Suprapubic skin (tissue), 4 donors: Measurements from ENCODE around the gene PPP1R26.
"Not testable (repeated sequence)": the region's sequence is repeated elsewhere in the genome, so short reads cannot be mapped to it uniquely, and the experiment has no call there.

Source experiments
- EP300 ChIP-seq: sonication (generic); formaldehyde crosslinking; IDR thresholded peaks from one replicate; pipeline ENCODE4 v1.6.1; 2017; ENCODE audit warnings: antibody characterized with exemption
- POLR2AphosphoS5 ChIP-seq, 3 donors: sonication (generic); formaldehyde crosslinking; IDR thresholded peaks; one replicate each; pipeline ENCODE4 v1.6.1; 2017; ENCODE audit warnings: antibody characterized with exemption in 3 of 3
- TF ChIP-seq, protein P1 (sequence below), 2 donors: fragments of 200-600 bp in 1 of 2; fragments of 450-650 bp in 1 of 2; sonication (generic) in 1 of 2; IDR thresholded peaks; one replicate each; pipeline ENCODE4 v1.5.1; 2016 to 2019; ENCODE audit warnings: antibody characterized with exemption in 2 of 2, mild to moderate bottlenecking in 1 of 2, moderate library complexity in 1 of 2

DNA sequence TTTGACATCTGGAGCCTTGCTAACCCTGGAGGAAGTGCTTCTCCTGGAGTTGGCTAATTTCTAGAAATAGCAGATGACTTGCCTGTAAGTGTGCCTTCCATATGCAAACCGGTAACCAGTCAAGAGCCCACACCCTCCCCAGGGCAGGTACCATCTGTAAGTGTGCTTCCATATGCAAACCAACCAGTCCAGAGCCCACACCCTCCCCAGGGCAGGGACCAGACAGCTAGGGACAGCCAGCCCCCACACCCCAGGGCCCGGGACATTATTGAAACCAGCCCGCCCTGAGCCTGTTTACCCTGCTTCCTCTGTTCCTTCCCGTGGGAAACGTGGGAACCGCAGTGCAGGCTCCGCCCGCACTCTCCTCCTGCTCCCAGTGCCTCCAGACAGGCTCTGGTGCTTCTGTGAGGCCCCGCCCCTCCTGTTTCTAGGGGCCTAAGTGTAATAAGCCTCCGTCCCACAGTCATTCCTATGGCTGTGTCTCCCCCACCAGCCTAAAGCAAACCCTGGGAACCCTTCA is 54.7 kb downstream of the PPP1R26 start:
- TF ChIP-seq, protein P1, sequence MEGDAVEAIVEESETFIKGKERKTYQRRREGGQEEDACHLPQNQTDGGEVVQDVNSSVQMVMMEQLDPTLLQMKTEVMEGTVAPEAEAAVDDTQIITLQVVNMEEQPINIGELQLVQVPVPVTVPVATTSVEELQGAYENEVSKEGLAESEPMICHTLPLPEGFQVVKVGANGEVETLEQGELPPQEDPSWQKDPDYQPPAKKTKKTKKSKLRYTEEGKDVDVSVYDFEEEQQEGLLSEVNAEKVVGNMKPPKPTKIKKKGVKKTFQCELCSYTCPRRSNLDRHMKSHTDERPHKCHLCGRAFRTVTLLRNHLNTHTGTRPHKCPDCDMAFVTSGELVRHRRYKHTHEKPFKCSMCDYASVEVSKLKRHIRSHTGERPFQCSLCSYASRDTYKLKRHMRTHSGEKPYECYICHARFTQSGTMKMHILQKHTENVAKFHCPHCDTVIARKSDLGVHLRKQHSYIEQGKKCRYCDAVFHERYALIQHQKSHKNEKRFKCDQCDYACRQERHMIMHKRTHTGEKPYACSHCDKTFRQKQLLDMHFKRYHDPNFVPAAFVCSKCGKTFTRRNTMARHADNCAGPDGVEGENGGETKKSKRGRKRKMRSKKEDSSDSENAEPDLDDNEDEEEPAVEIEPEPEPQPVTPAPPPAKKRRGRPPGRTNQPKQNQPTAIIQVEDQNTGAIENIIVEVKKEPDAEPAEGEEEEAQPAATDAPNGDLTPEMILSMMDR (IDR thresholded peaks at IDR 0.05): not testable (repeated sequence)
- TF ChIP-seq EP300; POLR2AphosphoS5 (IDR thresholded peaks at IDR 0.05): not testable (repeated sequence)
